NB4 (cell line): Measurements from ENCODE around the gene TAF11.

Experiments
- CTCF ChIP-seq: IDR thresholded peaks from one replicate; pipeline ENCODE4 v1.5.1; 2012; ENCODE audit warnings: low read depth, low read length
- MYC ChIP-seq: IDR thresholded peaks from 2 replicates; pipeline ENCODE4 v1.6.1; 2011; ENCODE audit warnings: low read depth, low read length

GRCh38 chr6:34887753-34888513 is at the start of gene TAF11:
- TF ChIP-seq CTCF (no peak), MYC (peak; percentile 71)
